Raji (cell line): ENCODE measurements around the gene CCN2.

Experiments used
- POLR2A ChIP-seq: IDR thresholded peaks from 2 replicates; pipeline ENCODE4 v1.6.1; 2011; ENCODE audit warnings: low read depth, low read length, control low read depth; ENCODE audit not compliant: insufficient read depth

CCN2 gene

DNA sequence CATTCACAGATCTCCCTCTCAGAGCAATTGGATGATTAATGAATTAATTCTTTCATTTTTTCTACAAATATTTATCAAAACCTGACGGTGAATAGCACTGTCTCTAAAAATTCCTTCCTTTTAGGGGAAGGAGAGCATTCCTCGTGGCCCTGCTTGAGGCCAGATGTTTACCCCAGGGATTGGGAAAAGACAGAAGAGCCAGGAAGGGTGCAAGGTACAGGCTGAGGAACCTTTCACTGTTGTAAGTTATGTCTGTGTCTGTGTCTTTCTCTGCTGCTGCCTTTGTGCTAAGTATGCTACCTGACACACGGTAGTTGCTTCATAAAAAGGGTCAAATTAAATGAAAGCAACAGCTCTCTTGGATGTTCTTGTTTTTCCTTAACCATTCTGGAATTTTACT, 27.4 kb upstream of the CCN2 start:
- TF ChIP-seq POLR2A, result no peak

DNA sequence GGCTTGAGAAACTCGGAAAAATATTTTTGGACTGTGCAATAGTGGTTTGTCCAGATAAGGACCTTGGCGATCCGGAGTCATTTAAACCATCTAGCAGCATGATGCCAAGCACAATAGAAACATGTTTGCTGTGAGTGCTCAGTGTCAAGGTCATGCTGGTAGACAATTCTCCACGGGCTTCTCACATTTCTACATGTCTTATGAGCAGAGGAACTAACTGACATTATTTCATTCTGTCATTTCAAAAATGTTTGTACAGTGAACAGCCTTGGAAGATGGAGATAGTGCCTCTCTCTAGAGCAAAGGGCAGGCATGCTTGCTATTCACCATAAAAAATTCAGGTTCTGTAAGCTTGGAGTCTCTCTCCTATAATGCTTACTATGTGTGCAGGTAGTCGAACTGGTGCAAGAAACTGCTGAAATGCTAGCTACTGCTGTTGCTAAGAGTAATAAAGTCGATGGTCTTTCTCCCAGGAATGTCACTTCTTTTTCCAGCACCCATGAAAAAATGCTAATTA, 25.4 kb upstream of the CCN2 start:
- TF ChIP-seq POLR2A, result no peak

DNA sequence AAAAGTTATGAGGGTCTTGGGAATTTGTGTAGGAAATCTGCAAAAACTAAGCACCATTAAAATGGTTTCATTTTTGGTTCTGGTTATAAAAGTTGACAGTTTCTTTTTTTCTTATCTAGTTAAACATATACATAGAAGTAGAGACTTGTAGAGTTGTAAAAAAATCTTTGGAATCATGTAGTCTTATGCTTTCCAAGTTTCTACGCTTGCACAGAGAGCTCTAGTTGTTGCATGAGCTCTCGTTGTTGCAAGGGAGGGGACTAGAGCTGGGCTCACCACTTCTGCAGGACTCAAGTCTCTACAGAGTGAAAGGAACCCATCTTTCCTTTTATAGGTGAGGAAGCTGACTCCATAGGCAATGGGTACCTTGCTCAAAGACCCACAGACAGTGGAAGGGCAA, 21.6 kb upstream of the CCN2 start:
- no peak for TF ChIP-seq POLR2A

- no peak for TF ChIP-seq POLR2A
Observed at GRCh38 chr6:131970076-131970859, 19.1 kb upstream of the CCN2 start.

GRCh38 chr6:131968656-131969055, 17.5 kb upstream of the CCN2 start:
- TF ChIP-seq POLR2A, result no peak

- no peak for TF ChIP-seq POLR2A
Observed at GRCh38 chr6:131967948-131968347, 16.8 kb upstream of the CCN2 start.

DNA sequence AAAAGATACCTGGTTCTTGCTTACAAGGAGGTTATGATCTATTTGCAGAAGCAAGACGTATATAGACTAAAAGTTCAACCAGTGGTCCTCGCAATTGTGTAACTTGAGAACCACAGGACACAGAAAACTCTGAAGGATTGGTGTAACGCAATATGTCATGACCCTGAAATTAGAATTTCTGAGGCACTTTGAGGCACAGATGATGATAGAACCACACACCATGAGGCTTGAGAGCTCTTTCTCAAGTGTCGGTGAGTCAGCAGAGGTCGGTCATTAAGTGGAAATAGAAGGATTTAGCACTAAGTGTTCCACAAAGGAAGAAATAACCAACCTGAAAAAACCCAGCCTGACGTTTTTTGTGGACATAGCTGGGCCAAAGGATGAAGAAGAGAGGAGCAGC, 15.3 kb upstream of the CCN2 start:
- no peak for TF ChIP-seq POLR2A

DNA sequence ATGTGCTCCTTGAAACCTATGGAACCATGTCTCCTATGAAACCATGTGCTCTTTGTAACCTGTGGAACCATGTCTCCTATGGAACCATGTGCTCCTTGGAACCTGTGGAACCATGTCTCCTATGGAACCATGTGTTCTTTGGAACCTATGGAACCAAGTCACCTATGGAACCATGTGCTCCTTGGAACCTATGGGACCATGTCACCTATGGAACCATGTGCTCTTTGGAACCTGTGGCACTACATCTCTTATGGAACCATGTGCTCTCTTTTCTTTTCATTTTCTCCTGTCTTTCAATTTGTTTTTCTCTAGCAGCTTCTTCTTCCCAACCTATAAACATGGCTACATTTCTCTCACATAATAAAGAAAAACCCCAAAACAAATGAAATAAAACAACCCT, 11.9 kb upstream of the CCN2 start:
- no peak for TF ChIP-seq POLR2A

- TF ChIP-seq POLR2A, result no peak
Observed at GRCh38 chr6:131960371-131961133, 9.4 kb upstream of the CCN2 start.

DNA sequence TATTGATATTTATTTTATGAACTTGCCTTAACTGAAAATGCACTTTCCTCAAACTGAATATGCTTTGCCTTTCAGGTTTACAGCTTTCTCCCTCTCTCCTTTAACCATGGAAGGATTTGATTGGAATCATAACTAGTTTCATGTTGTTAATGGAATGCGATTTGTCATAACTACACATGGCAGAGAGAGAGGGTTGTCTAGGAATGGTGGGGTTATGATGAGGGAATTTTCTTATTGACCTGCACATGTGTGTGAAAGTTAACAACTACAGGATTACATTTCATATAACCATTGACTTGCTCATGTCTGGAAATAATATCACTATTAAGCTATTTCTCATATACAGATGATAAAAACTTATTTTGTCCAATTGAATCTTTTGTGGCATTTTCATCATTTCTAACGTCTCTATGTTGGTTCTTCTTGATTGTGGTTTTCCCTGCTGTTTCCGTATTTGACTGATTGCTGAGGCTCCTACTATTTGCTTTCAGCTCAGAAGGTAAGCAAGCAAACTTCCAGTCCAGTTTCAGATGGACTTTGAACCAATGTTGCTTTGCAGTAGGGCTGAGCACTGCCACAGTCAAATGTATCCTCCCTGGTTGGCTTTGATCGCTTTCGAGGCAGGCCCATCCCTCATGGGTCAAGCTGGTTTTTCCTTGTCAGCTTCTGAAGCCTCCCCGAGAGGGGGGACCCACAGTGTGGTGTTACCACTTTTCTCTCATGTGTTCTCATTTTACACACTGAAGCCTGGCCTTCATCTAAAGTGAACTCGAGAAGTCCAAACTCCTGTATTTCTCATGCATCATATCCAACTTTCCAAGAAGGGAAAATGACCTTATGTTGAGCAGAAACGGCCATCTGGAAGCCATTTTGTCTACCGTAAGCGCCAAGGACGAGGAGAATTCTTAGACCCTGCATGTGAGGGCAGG, 7.6 kb upstream of the CCN2 start:
- TF ChIP-seq POLR2A, result no peak

DNA sequence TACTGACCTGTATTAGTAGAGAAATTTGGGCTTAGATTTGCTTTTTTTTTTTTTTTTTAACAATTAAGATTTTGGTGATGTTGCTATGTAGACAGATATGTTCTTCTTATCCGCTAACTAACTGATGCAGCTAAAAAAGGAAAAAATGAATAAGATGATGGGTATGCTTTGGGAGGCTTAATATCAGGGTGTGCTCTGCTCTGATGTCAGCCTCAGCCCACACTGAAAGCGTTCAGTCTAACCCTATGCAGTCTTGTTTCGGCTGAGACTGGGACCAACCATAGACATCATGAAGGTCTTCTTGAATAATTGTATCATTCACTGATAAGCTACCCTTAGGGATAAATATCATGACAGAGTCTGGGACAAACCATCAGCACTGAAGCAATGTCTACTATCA, 6.9 kb upstream of the CCN2 start:
- TF ChIP-seq POLR2A, result no peak

GRCh38 chr6:131955876-131956275, 4.7 kb upstream of the CCN2 start:
- TF ChIP-seq POLR2A, result no peak

DNA sequence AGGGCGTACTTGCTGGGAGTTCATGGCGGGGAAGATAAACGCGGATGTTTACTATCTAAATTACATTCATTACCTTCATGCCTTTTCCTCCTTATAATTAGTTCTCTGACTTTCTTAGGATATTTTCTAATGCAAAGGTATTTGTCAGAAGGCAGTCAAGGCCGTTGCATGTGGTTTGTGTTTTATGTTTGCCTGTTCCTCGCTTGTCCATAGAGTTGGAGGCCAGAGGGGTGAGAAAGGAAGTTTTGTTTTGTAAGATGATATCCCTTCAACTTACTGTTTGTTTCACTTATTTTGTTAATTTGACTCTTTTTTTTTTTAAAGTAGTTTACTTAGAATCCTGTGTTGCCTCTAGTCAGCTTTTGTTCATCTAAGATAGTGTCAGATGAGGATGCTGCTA, 4.0 kb upstream of the CCN2 start:
- no peak for TF ChIP-seq POLR2A

GRCh38 chr6:131954775-131955107, 3.6 kb upstream of the CCN2 start:
- no peak for TF ChIP-seq POLR2A

DNA sequence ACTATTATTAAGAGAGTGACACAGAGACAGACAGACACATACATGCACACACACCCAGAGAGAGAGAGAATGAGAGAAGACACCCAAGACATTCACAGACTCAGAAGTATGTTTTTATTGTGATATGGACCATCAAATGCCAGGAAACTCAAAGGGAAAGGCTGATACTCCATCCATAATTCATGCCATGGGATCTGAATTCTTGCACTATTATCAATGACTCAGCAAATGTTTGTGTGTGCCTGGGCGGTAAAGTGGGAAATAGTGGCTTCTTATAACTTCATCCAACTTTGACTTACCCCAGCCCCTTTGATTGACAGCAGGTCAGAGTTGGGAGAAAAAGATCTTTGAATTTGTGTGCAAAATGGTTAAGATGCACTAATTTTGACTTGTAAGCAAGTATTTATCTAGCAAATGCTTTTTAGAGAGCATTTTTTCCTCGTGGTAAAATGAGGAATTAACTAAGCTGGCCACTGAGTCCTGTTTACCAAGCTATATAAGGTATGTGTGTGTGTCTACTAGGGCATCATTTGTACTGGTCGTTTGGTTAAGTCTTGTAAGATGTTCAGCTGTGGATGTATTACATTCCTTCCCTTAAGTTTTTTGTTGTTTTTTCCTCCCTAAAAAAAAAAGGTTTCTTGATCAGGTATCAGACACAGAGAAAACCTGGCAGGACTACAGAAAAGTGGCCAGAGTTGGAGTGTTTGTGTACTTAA, 3.0 kb upstream of the CCN2 start:
- TF ChIP-seq POLR2A, result no peak
